ENCODE data around the gene DIP2C. TPM values are rescaled to one million over a fixed set of nuclear protein-coding genes. Genes with fewer than 3 reads are reported as not detected.
"Not testable (repeated sequence)": the region's sequence is repeated elsewhere in the genome, so short reads cannot be mapped to it uniquely, and the experiment has no call there.

Gene DIP2C
- total and polyA plus RNA-seq, 2 donors: 21.0 to 24.3 TPM

DNA sequence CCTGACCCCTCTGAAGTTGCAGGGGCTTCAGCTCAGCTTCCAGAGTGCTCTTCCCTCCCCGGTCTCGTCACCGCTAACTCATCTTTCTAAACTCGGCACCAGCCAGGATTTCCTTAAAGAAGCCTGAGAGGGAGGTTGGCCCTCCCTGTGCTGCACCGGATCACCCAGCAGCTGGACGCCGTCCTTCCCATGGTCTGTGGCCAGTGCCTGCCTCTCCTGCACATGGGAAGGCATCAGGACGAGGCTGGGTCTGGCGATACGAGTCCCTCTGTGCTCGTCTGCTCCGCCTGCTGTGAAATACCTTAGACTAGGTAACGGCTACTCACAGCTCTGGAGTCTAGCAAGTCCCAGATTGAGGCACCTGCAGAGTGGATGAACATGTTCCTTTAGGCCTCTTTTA is 375.1 kb downstream of the DIP2C start:
- Histone ChIP-seq H3K36me3 (ENCODE audit: insufficient read depth) (no peaks in the 10 kb centered on the region), H3K4me1 (ENCODE audit: insufficient read depth) (no peaks in the 10 kb centered on the region), H3K4me3 (ENCODE audit: low read depth, low read length) (no peak overlapping the region), H3K27ac (ENCODE audit: low read depth) (no peak overlapping the region)
- 78% methylated on average over 13 of the region's 13 CpGs for WGBS
- DNase-seq (ENCODE audit: extremely low spot score): no peak

GRCh38 chr10:311901-312665 is 377.4 kb downstream of the DIP2C start:
- Histone ChIP-seq H3K36me3 (ENCODE audit: insufficient read depth) (no peaks in the 10 kb centered on the region), H3K27ac (ENCODE audit: low read depth) (no peak overlapping the region), H3K4me1 (ENCODE audit: insufficient read depth) (no peaks in the 10 kb centered on the region), H3K4me3 (ENCODE audit: low read depth, low read length) (no peak overlapping the region)
- no peak for DNase-seq (ENCODE audit: extremely low spot score)
- WGBS: 95% methylated on average over 14 of the region's 14 CpGs

- Histone ChIP-seq H3K27ac (ENCODE audit: low read depth) (no peak overlapping the region), H3K4me1 (ENCODE audit: insufficient read depth) (no peaks in the 10 kb centered on the region), H3K36me3 (ENCODE audit: insufficient read depth) (no peaks in the 10 kb centered on the region), H3K4me3 (ENCODE audit: low read depth, low read length) (no peak overlapping the region)
- DNase-seq (ENCODE audit: extremely low spot score): no peak
- 94% methylated on average over 25 of the region's 25 CpGs for WGBS
These were observed 378.4 kb downstream of the DIP2C start for GRCh38 chr10:310976-311639.

- Histone ChIP-seq H3K27ac (ENCODE audit: low read depth) (no peak overlapping the region), H3K4me3 (ENCODE audit: low read depth, low read length) (no peak overlapping the region), H3K36me3 (ENCODE audit: insufficient read depth) (no peaks in the 10 kb centered on the region), H3K4me1 (ENCODE audit: insufficient read depth) (no peaks in the 10 kb centered on the region)
- 92% methylated on average over 5 of the region's 5 CpGs for WGBS
- no peak for DNase-seq (ENCODE audit: extremely low spot score)
These were observed 379.1 kb downstream of the DIP2C start for GRCh38 chr10:310371-310770.

- whole genome bisulfite sequencing: 90% methylated on average over 15 of the region's 15 CpGs
- H3K36me3 ChIP-seq (ENCODE audit: insufficient read depth): no peaks in the 10 kb centered on the region
- no peaks in the 10 kb centered on the region for H3K4me1 ChIP-seq (ENCODE audit: insufficient read depth)
- no peak overlapping the region for H3K27ac ChIP-seq (ENCODE audit: low read depth)
- no peak overlapping the region for H3K4me3 ChIP-seq (ENCODE audit: low read depth, low read length)
- no peak for DNase-seq (ENCODE audit: extremely low spot score)
These were observed 380.8 kb downstream of the DIP2C start for GRCh38 chr10:308572-309085.

DNA sequence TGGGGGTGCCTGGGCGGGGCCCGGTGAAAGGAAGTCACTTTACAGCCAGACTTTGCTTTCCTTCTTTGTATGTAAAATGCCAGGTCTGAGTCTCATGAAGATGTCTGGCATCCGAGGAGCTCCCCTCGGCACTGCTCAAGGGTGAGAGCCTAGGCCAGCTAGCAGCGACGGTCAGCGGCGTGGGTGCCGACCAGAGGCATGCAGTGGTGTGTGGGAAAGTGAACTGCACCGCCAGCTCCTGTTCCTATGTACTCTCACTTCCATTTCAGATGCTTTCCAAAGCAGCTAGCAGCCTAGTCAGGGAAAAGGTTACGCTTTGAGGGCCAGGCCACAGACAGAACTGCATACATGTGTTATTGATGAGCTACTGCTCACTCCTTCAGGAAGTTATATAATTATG is 381.4 kb downstream of the DIP2C start:
- Histone ChIP-seq H3K4me1 (ENCODE audit: insufficient read depth) (no peaks in the 10 kb centered on the region), H3K4me3 (ENCODE audit: low read depth, low read length) (no peak overlapping the region), H3K36me3 (ENCODE audit: insufficient read depth) (no peaks in the 10 kb centered on the region), H3K27ac (ENCODE audit: low read depth) (no peak overlapping the region)
- no peak for DNase-seq (ENCODE audit: extremely low spot score)
- 95% methylated on average over 11 of the region's 11 CpGs for WGBS

DNA sequence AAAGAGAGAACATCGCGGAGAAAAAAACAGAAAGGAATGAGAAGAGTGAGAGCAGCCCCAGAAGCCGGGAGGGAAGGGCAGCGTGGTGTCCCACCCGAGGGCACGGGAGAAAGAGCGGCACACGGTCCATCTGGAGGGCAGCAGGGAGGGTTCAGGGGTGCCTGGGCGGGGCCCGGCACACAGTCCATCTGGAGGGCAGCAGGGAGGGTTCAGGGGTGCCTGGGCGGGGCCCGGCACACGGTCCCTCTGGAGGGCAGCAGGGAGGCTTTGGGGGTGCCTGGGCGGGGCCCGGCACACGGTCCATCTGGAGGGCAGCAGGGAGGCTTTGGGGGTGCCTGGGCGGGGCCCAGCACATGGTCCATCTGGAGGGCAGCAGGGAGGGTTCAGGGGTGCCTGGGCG is 381.8 kb downstream of the DIP2C start:
- Histone ChIP-seq H3K4me1 (ENCODE audit: insufficient read depth) (no peaks in the 10 kb centered on the region), H3K27ac (ENCODE audit: low read depth) (no peak overlapping the region), H3K4me3 (ENCODE audit: low read depth, low read length) (no peak overlapping the region), H3K36me3 (ENCODE audit: insufficient read depth) (no peaks in the 10 kb centered on the region)
- WGBS: 92% methylated on average over 18 of the region's 18 CpGs
- no peak for DNase-seq (ENCODE audit: extremely low spot score)

GRCh38 chr10:306675-307185 is 382.7 kb downstream of the DIP2C start:
- 72% methylated on average over 8 of the region's 8 CpGs for WGBS

GRCh38 chr10:306007-306674 is 383.3 kb downstream of the DIP2C start:
- no peak for DNase-seq (ENCODE audit: extremely low spot score)
- H3K36me3 ChIP-seq (ENCODE audit: insufficient read depth): no peaks in the 10 kb centered on the region

More at GRCh38 chr10:306675-307185, 382.7 kb downstream of the DIP2C start:
- no peak for DNase-seq (ENCODE audit: extremely low spot score)
- H3K27ac ChIP-seq (ENCODE audit: low read depth): no peak overlapping the region
- no peaks in the 10 kb centered on the region for H3K36me3 ChIP-seq (ENCODE audit: insufficient read depth)
- no peak overlapping the region for H3K4me3 ChIP-seq (ENCODE audit: low read depth, low read length)
- no peaks in the 10 kb centered on the region for H3K4me1 ChIP-seq (ENCODE audit: insufficient read depth)

GRCh38 chr10:305034-305433 is 384.4 kb downstream of the DIP2C start:
- Histone ChIP-seq H3K4me3 (ENCODE audit: low read depth, low read length) (no peak overlapping the region), H3K4me1 (ENCODE audit: insufficient read depth) (no peaks in the 10 kb centered on the region), H3K27ac (ENCODE audit: low read depth) (no peak overlapping the region), H3K36me3 (ENCODE audit: insufficient read depth) (no peaks in the 10 kb centered on the region)
- WGBS: 95% methylated on average over 4 of the region's 4 CpGs
- DNase-seq (ENCODE audit: extremely low spot score): no peak

More at GRCh38 chr10:306007-306674, 383.3 kb downstream of the DIP2C start:
- WGBS: 91% methylated on average over 6 of the region's 6 CpGs
- no peaks in the 10 kb centered on the region for H3K4me1 ChIP-seq (ENCODE audit: insufficient read depth)
- no peak overlapping the region for H3K27ac ChIP-seq (ENCODE audit: low read depth)
- H3K4me3 ChIP-seq (ENCODE audit: low read depth, low read length): no peak overlapping the region

GRCh38 chr10:301536-301935 is 387.9 kb downstream of the DIP2C start:
- 96% methylated on average over 9 of the region's 9 CpGs for WGBS
- Histone ChIP-seq H3K27ac (ENCODE audit: low read depth) (no peak overlapping the region), H3K4me3 (ENCODE audit: low read depth, low read length) (no peak overlapping the region), H3K4me1 (ENCODE audit: insufficient read depth) (no peaks in the 10 kb centered on the region), H3K36me3 (ENCODE audit: insufficient read depth) (no peaks in the 10 kb centered on the region)
- no peak for DNase-seq (ENCODE audit: extremely low spot score)

- WGBS: 98% methylated on average over 26 of the region's 31 CpGs
- not testable (repeated sequence) for DNase-seq (ENCODE audit: extremely low spot score); H3K27ac ChIP-seq (ENCODE audit: low read depth); H3K4me3 ChIP-seq (ENCODE audit: low read depth, low read length); H3K4me1 ChIP-seq (ENCODE audit: insufficient read depth); H3K36me3 ChIP-seq (ENCODE audit: insufficient read depth)
These were observed 388.9 kb downstream of the DIP2C start for GRCh38 chr10:300580-300979.

DNA sequence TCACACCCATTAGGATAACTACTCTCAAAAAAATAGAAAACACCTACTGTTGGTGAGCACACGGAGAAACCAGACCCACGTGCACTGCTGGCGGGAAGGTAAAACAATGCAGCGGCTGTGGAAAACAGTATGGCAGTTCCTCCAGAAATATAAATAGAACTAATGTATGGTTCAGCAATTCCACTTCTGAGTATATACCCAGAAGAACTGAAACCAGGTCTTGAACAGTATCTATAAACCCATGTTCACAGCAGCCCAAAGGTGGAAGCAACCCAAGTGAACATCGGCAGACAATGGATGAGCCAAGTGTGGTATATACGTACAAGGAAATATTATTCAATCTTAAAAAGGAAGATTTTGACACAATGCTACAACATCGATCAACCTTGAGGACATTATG is 389.5 kb downstream of the DIP2C start:
- Histone ChIP-seq H3K4me3 (ENCODE audit: low read depth, low read length) (no peak overlapping the region), H3K27ac (ENCODE audit: low read depth) (no peak overlapping the region), H3K4me1 (ENCODE audit: insufficient read depth) (no peaks in the 10 kb centered on the region), H3K36me3 (ENCODE audit: insufficient read depth) (no peaks in the 10 kb centered on the region)
- 96% methylated on average over 7 of the region's 7 CpGs for WGBS
- DNase-seq (ENCODE audit: extremely low spot score): no peak

Measured in urinary bladder (tissue), 4 donors.